H9 (cell line): ENCODE results near the gene DDX60. TPM values are rescaled to one million over a fixed set of nuclear protein-coding genes. Genes with fewer than 3 reads are reported as not detected.

Experiments used
- DNase-seq: peaks from one replicate; pipeline ENCODE4 v3.0.0-alpha.2; 2017
- H2AFZ ChIP-seq: one replicate; pipeline ENCODE4 v1.6.1; 2013; ENCODE audit warnings: mild to moderate bottlenecking, low read length, control low read depth, moderate library complexity
- H2AK5ac ChIP-seq: 2 replicates; pipeline ENCODE4 v1.6.1; 2013; ENCODE audit warnings: low read length, control low read depth, mixed read lengths; ENCODE audit not compliant: insufficient read length
- H2BK120ac ChIP-seq: one replicate; pipeline ENCODE4 v1.6.1; 2013; ENCODE audit warnings: low read depth, mild to moderate bottlenecking, low read length, control low read depth, inconsistent platforms; ENCODE audit not compliant: poor library complexity, severe bottlenecking
- H2BK12ac ChIP-seq: 2 replicates; pipeline ENCODE4 v1.6.1; 2013; ENCODE audit warnings: low read length, control low read depth, mixed read lengths, low read depth; ENCODE audit not compliant: insufficient read length
- H2BK15ac ChIP-seq: 2 replicates; pipeline ENCODE4 v1.6.1; 2013; ENCODE audit warnings: low read depth, low read length, control low read depth
- H2BK20ac ChIP-seq: one replicate; pipeline ENCODE4 v1.6.1; 2013; ENCODE audit warnings: low read depth, mild to moderate bottlenecking, low read length, control low read depth, inconsistent platforms; ENCODE audit not compliant: poor library complexity, severe bottlenecking
- H2BK5ac ChIP-seq: 2 replicates; pipeline ENCODE4 v1.6.1; 2013; ENCODE audit warnings: low read length, control low read depth, mixed read lengths; ENCODE audit not compliant: insufficient read length
- H3K14ac ChIP-seq: 2 replicates; pipeline ENCODE4 v1.6.1; 2013; ENCODE audit warnings: low read length, control low read depth; ENCODE audit not compliant: insufficient read depth
- H3K18ac ChIP-seq: 2 replicates; pipeline ENCODE4 v1.6.1; 2013; ENCODE audit warnings: low read depth, mild to moderate bottlenecking, mixed read lengths, low read length, control low read depth; ENCODE audit not compliant: insufficient read length
- H3K23ac ChIP-seq: 2 replicates; pipeline ENCODE4 v1.6.1; 2013; ENCODE audit warnings: low read length, control low read depth, mixed read lengths, low read depth; ENCODE audit not compliant: insufficient read length
- H3K23me2 ChIP-seq: 2 replicates; pipeline ENCODE4 v1.6.1; 2013; ENCODE audit warnings: low read depth, mild to moderate bottlenecking, mixed read lengths, low read length, control low read depth; ENCODE audit not compliant: insufficient read length, poor library complexity, severe bottlenecking
- H3K27ac ChIP-seq: 2 replicates; pipeline ENCODE4 v1.5.1; 2013; ENCODE audit warnings: low read length, control low read depth, mixed read lengths, low read depth; ENCODE audit not compliant: insufficient read length
- H3K27me3 ChIP-seq: 2 replicates; pipeline ENCODE4 v1.6.1; 2013; ENCODE audit warnings: low read length, control low read depth, inconsistent platforms; ENCODE audit not compliant: insufficient read depth
- H3K4ac ChIP-seq: 2 replicates; pipeline ENCODE4 v1.6.1; 2013; ENCODE audit warnings: low read depth, mild to moderate bottlenecking, control low read depth, inconsistent platforms, low read length, moderate library complexity
- H3K4me1 ChIP-seq: 2 replicates; pipeline ENCODE4 v1.6.1; 2013; ENCODE audit warnings: low read length, control low read depth, inconsistent platforms; ENCODE audit not compliant: insufficient read depth
- H3K4me2 ChIP-seq: 2 replicates; pipeline ENCODE4 v1.6.1; 2013; ENCODE audit warnings: low read length, control low read depth, mixed read lengths; ENCODE audit not compliant: insufficient read length, insufficient read depth
- H3K56ac ChIP-seq: 2 replicates; pipeline ENCODE4 v1.6.1; 2013; ENCODE audit warnings: low read depth, mild to moderate bottlenecking, mixed read lengths, low read length, control low read depth; ENCODE audit not compliant: insufficient read length
- H3K79me1 ChIP-seq: 2 replicates; pipeline ENCODE4 v1.6.1; 2013; ENCODE audit warnings: low read depth, mild to moderate bottlenecking, moderate library complexity, low read length, control low read depth, inconsistent platforms; ENCODE audit not compliant: insufficient read depth, poor library complexity, severe bottlenecking
- H3K79me2 ChIP-seq: 2 replicates; pipeline ENCODE4 v1.6.1; 2013; ENCODE audit warnings: low read length, control low read depth, inconsistent platforms; ENCODE audit not compliant: insufficient read depth
- H3K9ac ChIP-seq: 2 replicates; pipeline ENCODE4 v1.6.1; 2013; ENCODE audit warnings: low read length, control low read depth, mixed read lengths; ENCODE audit not compliant: insufficient read length; ENCODE audit errors: extremely low read depth
- H3K9me3 ChIP-seq: one replicate; pipeline ENCODE4 v1.6.1; 2013; ENCODE audit warnings: low read depth, low read length, inconsistent platforms; ENCODE audit not compliant: control insufficient read depth
- H3T11ph ChIP-seq: one replicate; pipeline ENCODE4 v1.6.1; 2013; ENCODE audit warnings: mild to moderate bottlenecking, low read length, control low read depth, inconsistent platforms
- H4K20me1 ChIP-seq: one replicate; pipeline ENCODE4 v1.6.1; 2013; ENCODE audit not compliant: control insufficient read depth, insufficient read length, insufficient read depth
- H4K5ac ChIP-seq: 2 replicates; pipeline ENCODE4 v1.6.1; 2013; ENCODE audit warnings: low read depth, mild to moderate bottlenecking, mixed read lengths, low read length, control low read depth; ENCODE audit not compliant: insufficient read length
- H4K8ac ChIP-seq: replicated peaks from 2 replicates; pipeline ENCODE4 v1.6.1; 2013; ENCODE audit warnings: low read length, control low read depth, mixed read lengths, low read depth; ENCODE audit not compliant: insufficient read length
- H4K91ac ChIP-seq: 2 replicates; pipeline ENCODE4 v1.6.1; 2013; ENCODE audit warnings: low read depth, mild to moderate bottlenecking, moderate library complexity, mixed read lengths, low read length, control low read depth; ENCODE audit not compliant: insufficient read length
- H3K27ac Mint-ChIP-seq, 3 experiments: 2 replicates in 2 of 3; 3 replicates in 1 of 3; pipeline ENCODE4 v1.8.0; 2020 to 2021; ENCODE audit warnings: mixed read lengths in 3 of 3, mild to moderate bottlenecking in 1 of 3, moderate library complexity in 1 of 3
- H3K27me3 Mint-ChIP-seq: 2 replicates; pipeline ENCODE4 v1.8.0; 2021; ENCODE audit warnings: low read depth, mild to moderate bottlenecking, moderate library complexity, mixed read lengths
- H3K36me3 Mint-ChIP-seq, 3 experiments: 2 replicates in 2 of 3; 3 replicates in 1 of 3; pipeline ENCODE4 v1.8.0; 2020 to 2021; ENCODE audit warnings: low read depth in 3 of 3, mixed read lengths in 3 of 3; ENCODE audit not compliant: insufficient read depth in 1 of 3
- H3K4me1 Mint-ChIP-seq, 2 experiments: 2 replicates each; pipeline ENCODE4 v1.8.0; 2020; ENCODE audit warnings: mixed read lengths in 2 of 2
- H3K4me3 Mint-ChIP-seq, 2 experiments: 2 replicates in 1 of 2; 3 replicates in 1 of 2; pipeline ENCODE4 v1.8.0; 2020 to 2021; ENCODE audit warnings: mild to moderate bottlenecking in 2 of 2, mixed read lengths in 2 of 2, moderate library complexity in 1 of 2
- H3K9me3 Mint-ChIP-seq, 2 experiments: 2 replicates in 1 of 2; 3 replicates in 1 of 2; pipeline ENCODE4 v1.8.0; 2020; ENCODE audit warnings: mild to moderate bottlenecking in 2 of 2, mixed read lengths in 2 of 2, moderate library complexity in 1 of 2
- CTCF ChIP-seq: fragments of 200-600 bp; sonication (generic); conservative IDR thresholded peaks from 3 replicates; pipeline ENCODE4 v1.8.0; 2021; ENCODE audit warnings: antibody characterized with exemption, mild to moderate bottlenecking
- WGBS: extraction: QIAGEN DNeasy Blood & Tissue Kit; methylation state at CpG from one replicate; pipeline ENCODE4 v1.1.7; 2013; ENCODE audit warnings: missing lambda C conversion rate, low lambda C conversion rate, mixed read lengths; ENCODE audit not compliant: insufficient read length; ENCODE audit errors: extremely low coverage; 5-methylcytosine and 5-hydroxymethylcytosine counted together
- total RNA-seq: library from RNA; stranded (reverse); gene quantifications from 2 replicates; pipeline ENCODE4 v1.2.1, GENCODE V29; 2021

DDX60 gene
- total RNA-seq, 1 experiment from 2014 or later: 3.9 TPM

GRCh38 chr4:168325591-168325990, 7.0 kb upstream of the DDX60 start:
- H3K36me3 Mint-ChIP-seq: no peaks in the 10 kb centered on the region; a peak in 1 of 7 replicates
- Histone ChIP-seq H2BK5ac (no peak overlapping the region), H3K9me3 (no peaks in the 10 kb centered on the region), H2AFZ (no peak overlapping the region), H3K4ac (no peak overlapping the region), H3K18ac (no peak overlapping the region), H4K5ac (no peak overlapping the region), H2BK12ac (no peak overlapping the region), H2BK120ac (no peak overlapping the region), H3K14ac (no peak overlapping the region), H3K4me2 (no peak overlapping the region), H3K4me1 (no peaks in the 10 kb centered on the region), H3K79me2 (no peaks in the 10 kb centered on the region), H3K79me1 (no peaks in the 10 kb centered on the region), H3K9ac (no peak overlapping the region), H2BK20ac (no peak overlapping the region), H4K91ac (no peak overlapping the region), H2AK5ac (no peak overlapping the region), H3K27ac (no peak overlapping the region), H3T11ph (no peak overlapping the region), H3K56ac (no peak overlapping the region), H4K20me1 (no peaks in the 10 kb centered on the region), H3K27me3 (no peaks in the 10 kb centered on the region), H3K23me2 (no peaks in the 10 kb centered on the region), H2BK15ac (no peak overlapping the region), H3K23ac (no peak overlapping the region), H4K8ac (no peak overlapping the region)
- no peak for TF ChIP-seq CTCF
- no peak overlapping the region for H3K27ac Mint-ChIP-seq
- no peak for DNase-seq
- peaks cover 4 to 5% of the 10 kb centered on the region in 2 experiments; a peak in 3 of 4 replicates for H3K4me1 Mint-ChIP-seq
- no peaks in the 10 kb centered on the region for H3K9me3 Mint-ChIP-seq
- peaks cover 2% of the 10 kb centered on the region for H3K27me3 Mint-ChIP-seq
- no peak overlapping the region for H3K4me3 Mint-ChIP-seq
- no CpG with 5 or more reads among the region's 4 CpGs for WGBS
